BJ (cell line): ENCODE results near the gene PCARE. TPM values are rescaled to one million over a fixed set of nuclear protein-coding genes. Genes with fewer than 3 reads are reported as not detected.

ENCODE experiments used
- CTCF ChIA-PET: fragments of 350-600 bp; formaldehyde crosslinking; extraction: SDS; loops from one replicate; lab custom pipeline; 2021; ENCODE audit warnings: antibody characterized with exemption, inconsistent platforms; lab: Yijun Ruan, JAX
- POLR2A ChIA-PET: fragments of 300-600 bp; sonication (Branson Sonifier 250); formaldehyde crosslinking; extraction: SDS; loops from one replicate; lab custom pipeline; 2021; ENCODE audit warnings: antibody characterized with exemption; lab: Charles Lee
- DNase-seq: peaks from one replicate; pipeline ENCODE4 v3.0.0-alpha.2; 2011; ENCODE audit warnings: low read depth
- H3K27me3 ChIP-seq: 2 replicates; pipeline ENCODE4 v1.6.0; 2011; ENCODE audit warnings: low read length; ENCODE audit not compliant: control insufficient read depth, insufficient read depth
- H3K36me3 ChIP-seq: 2 replicates; pipeline ENCODE4 v1.5.1; 2011; ENCODE audit warnings: low read length; ENCODE audit not compliant: control insufficient read depth, insufficient read depth
- H3K4me3 ChIP-seq: 2 replicates; pipeline ENCODE4 v1.5.1; 2011; ENCODE audit warnings: low read depth, mild to moderate bottlenecking, control low read depth, low read length
- CTCF ChIP-seq: IDR thresholded peaks from 2 replicates; pipeline ENCODE4 v1.5.1; 2011; ENCODE audit warnings: low read depth, mild to moderate bottlenecking, control low read depth, inconsistent platforms, low read length, moderate library complexity; ENCODE audit not compliant: insufficient read depth
- polyA plus RNA-seq: library from polyadenylated mRNA; depleted of rRNA; stranded (reverse); fragments of >200 nt; gene quantifications from 2 replicates; pipeline ENCODE4 v1.2.3, GENCODE V29; 2011

The PCARE gene
- polyA plus RNA-seq, 1 experiment, result not detected

DNA sequence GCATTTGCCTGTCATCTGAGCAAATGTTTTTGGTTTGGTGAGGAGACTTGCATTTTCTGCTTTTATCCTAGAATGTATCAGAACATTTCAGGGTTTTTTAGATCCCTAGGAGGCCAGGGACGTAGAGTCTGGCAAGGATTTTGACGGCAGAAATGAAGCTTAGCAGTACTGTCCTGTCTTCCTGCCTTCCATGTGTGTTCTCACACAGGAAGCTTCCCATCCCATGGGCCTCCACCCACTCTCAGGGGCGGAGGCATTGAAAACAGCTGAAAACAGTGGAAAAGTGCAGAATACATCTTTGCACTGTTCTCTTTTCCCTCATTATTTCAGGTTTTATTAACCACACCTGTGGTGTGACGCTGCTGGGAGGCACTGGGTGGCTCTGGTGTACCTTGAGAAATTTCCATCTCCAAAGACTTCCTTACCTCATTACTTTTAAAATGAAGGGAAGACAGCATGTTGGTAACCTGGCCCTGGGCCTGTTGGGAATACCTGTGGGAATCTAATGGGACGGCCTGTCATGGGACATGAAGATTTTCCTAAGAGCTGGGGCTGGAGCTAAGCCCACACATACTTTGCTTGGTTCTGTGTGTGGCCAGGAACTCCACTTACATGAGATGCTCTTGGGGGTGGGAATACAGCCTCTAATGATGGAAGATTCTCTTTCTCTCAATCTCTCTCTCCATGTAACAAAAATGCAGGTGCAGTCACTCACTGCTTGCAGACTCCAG, 20.5 kb downstream of the PCARE start:
- no peak for DNase-seq
- TF ChIP-seq CTCF, result no peak
- CTCF ChIA-PET, result interaction anchor here (1.3 to 1.4 kb wide), 2 partner anchors 12 to 19 kb away, joined by 4 to 5 read pairs; no protein-coding TSS in a partner anchor
- Histone ChIP-seq H3K27me3 (peaks cover 1% of the 10 kb centered on the region; the same call in 1 of the 2 replicates), H3K36me3 (no peaks in the 10 kb centered on the region), H3K4me3 (no peak overlapping the region)
- POLR2A ChIA-PET, result no interaction called here

DNA sequence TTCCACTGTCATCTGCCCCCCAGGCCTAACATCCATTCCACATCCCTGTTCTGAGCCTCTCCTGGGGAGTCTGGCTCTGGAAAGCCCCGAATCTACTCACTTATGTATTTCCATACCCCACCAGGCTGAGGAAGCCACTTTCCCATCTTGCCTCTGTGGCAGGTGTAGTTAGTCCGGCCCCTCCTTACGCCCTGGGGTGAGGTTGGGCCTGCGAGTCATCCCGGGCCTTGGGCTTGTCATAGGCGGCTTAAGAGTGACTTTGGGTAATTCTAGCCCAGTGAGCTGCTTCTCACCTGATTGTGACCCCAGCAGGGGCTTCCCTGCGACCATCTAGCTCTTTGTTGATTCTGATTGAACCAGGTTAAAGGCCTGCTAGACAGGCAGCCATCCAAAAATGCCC, 21.1 kb downstream of the PCARE start:
- H3K27me3 ChIP-seq, result peaks cover 1% of the 10 kb centered on the region; the same call in 1 of the 2 replicates
- no peaks in the 10 kb centered on the region for H3K36me3 ChIP-seq
- ChIA-PET CTCF (interaction anchor here (1.3 to 1.4 kb wide), 2 partner anchors 11 to 18 kb away, joined by 4 to 5 read pairs; no protein-coding TSS in a partner anchor), POLR2A (no interaction called here)
- H3K4me3 ChIP-seq, result no peak overlapping the region
- no peak for TF ChIP-seq CTCF
- no peak for DNase-seq

DNA sequence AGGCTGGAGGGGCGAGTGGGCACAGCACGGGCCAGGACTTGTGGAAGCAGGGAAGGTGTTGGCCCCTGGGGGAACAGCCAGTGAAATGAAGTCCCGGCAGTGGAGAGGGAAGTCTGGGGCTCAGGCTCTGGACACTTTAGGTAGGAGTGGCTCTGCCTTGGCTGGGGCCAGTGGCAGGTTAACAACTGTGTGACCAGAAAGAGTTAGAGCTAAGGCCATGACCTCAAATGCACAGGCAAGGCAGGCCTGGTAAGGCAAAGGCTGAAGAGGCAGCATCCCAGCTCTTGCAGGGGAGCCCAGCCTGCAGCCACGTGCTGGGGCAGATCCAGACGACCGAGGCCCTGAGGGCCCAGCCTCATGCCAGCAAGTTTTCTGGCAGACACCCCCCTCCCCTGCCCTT, 21.5 kb downstream of the PCARE start:
- no peak for DNase-seq
- ChIA-PET CTCF (interaction anchor here (1.3 kb wide), 1 partner anchor 18 kb away, joined by 3 read pairs; no protein-coding TSS in a partner anchor), POLR2A (no interaction called here)
- TF ChIP-seq CTCF, result no peak
- no peak overlapping the region for H3K4me3 ChIP-seq
- H3K36me3 ChIP-seq, result no peaks in the 10 kb centered on the region
- peaks cover 1% of the 10 kb centered on the region; the same call in 1 of the 2 replicates for H3K27me3 ChIP-seq

- no peak for DNase-seq
- no peak for TF ChIP-seq CTCF
- ChIA-PET POLR2A (no interaction called here), CTCF (interaction anchor here (0.7 to 1.3 kb wide), 2 partner anchors 20 to 259 kb away, joined by 3 read pairs; no protein-coding TSS in a partner anchor)
- H3K4me3 ChIP-seq, result no peak overlapping the region
- H3K36me3 ChIP-seq, result no peaks in the 10 kb centered on the region
- H3K27me3 ChIP-seq, result no peaks in the 10 kb centered on the region; the same call in 1 of the 2 replicates
Measured at GRCh38 chr2:29051730-29052129, 22.6 kb downstream of the PCARE start.

GRCh38 chr2:29050591-29050990, 23.7 kb downstream of the PCARE start:
- ChIA-PET POLR2A (no interaction called here), CTCF (no interaction called here)
- H3K27me3 ChIP-seq, result peaks cover 1% of the 10 kb centered on the region
- no peak for TF ChIP-seq CTCF
- no peak overlapping the region for H3K4me3 ChIP-seq
- no peaks in the 10 kb centered on the region for H3K36me3 ChIP-seq
- DNase-seq, result no peak
